CD4-positive, alpha-beta memory T cell (primary cell): ENCODE results near the gene AOPEP. TPM values are rescaled to one million over a fixed set of nuclear protein-coding genes. Genes with fewer than 3 reads are reported as not detected.

Source experiments
- CTCF ChIA-PET: fragments of 350-600 bp; sonication (Branson Sonifier 250); formaldehyde crosslinking; loops from one replicate; lab custom pipeline; 2021; ENCODE audit warnings: inconsistent platforms; ENCODE audit not compliant: partially characterized antibody; lab: Charles Lee
- POLR2A ChIA-PET: fragments of 350-600 bp; sonication (Branson Sonifier 250); formaldehyde crosslinking; loops from one replicate; lab custom pipeline; 2021; ENCODE audit not compliant: partially characterized antibody; lab: Charles Lee
- DNase-seq, 5 donors: peaks; one replicate each; pipeline versions ENCODE4 v3.0.0 to v3.0.0-alpha.2; 2020 to 2022; ENCODE audit warnings: mixed read lengths in 1 of 5
- H3K27ac ChIP-seq: one replicate; pipeline ENCODE4 v1.7.0; 2013; ENCODE audit warnings: low read depth, low read length
- H3K27me3 ChIP-seq: 2 replicates; pipeline ENCODE4 v1.7.0; 2013; ENCODE audit warnings: mild to moderate bottlenecking, low read length, moderate library complexity; ENCODE audit not compliant: insufficient read depth
- H3K36me3 ChIP-seq: 2 replicates; pipeline ENCODE4 v1.7.0; 2013; ENCODE audit warnings: mild to moderate bottlenecking, low read length, moderate library complexity; ENCODE audit not compliant: insufficient read depth
- H3K4me1 ChIP-seq: 2 replicates; pipeline ENCODE4 v1.7.0; 2013; ENCODE audit warnings: mild to moderate bottlenecking, low read length, moderate library complexity; ENCODE audit not compliant: insufficient read depth
- H3K4me3 ChIP-seq, 2 donors: one replicate each; pipeline ENCODE4 v1.7.0; 2013; ENCODE audit warnings: low read length in 2 of 2, mild to moderate bottlenecking in 1 of 2
- H3K9me3 ChIP-seq, 2 donors: one replicate each; pipeline ENCODE4 v1.7.0; 2013; ENCODE audit warnings: low read length in 2 of 2, control low read depth in 1 of 2; ENCODE audit not compliant: control insufficient read depth in 1 of 2
- H3K27ac Mint-ChIP-seq, 7 donors: one replicate each; pipeline ENCODE4 v1.8.0; 2020 to 2021; ENCODE audit warnings: mixed read lengths in 7 of 7, mild to moderate bottlenecking in 6 of 7, inconsistent platforms in 3 of 7, moderate library complexity in 3 of 7
- H3K27me3 Mint-ChIP-seq, 2 donors: one replicate each; pipeline ENCODE4 v1.8.0; 2020 to 2021; ENCODE audit warnings: mixed read lengths in 2 of 2
- H3K36me3 Mint-ChIP-seq, 2 donors: one replicate each; pipeline ENCODE4 v1.8.0; 2020 to 2021; ENCODE audit warnings: mixed read lengths in 2 of 2, inconsistent platforms in 1 of 2, mild to moderate bottlenecking in 1 of 2
- H3K4me1 Mint-ChIP-seq, 4 donors: one replicate each; pipeline ENCODE4 v1.8.0; 2020 to 2021; ENCODE audit warnings: mixed read lengths in 4 of 4, mild to moderate bottlenecking in 1 of 4
- H3K4me3 Mint-ChIP-seq, 8 donors: one replicate each; pipeline ENCODE4 v1.8.0; 2020 to 2021; ENCODE audit warnings: mixed read lengths in 8 of 8, mild to moderate bottlenecking in 7 of 8, moderate library complexity in 6 of 8, inconsistent platforms in 3 of 8
- H3K9me3 Mint-ChIP-seq, 8 donors: one replicate each; pipeline ENCODE4 v1.8.0; 2020 to 2021; ENCODE audit warnings: mixed read lengths in 8 of 8, mild to moderate bottlenecking in 5 of 8, inconsistent platforms in 3 of 8, moderate library complexity in 1 of 8
- intact Hi-C: fragments of 100-400 bp; cut with micrococcal nuclease; formaldehyde crosslinking; loops from one replicate; pipeline ENCODE4 v1.15.1; 2023
- polyA plus RNA-seq, 2 donors: library from polyadenylated mRNA; unstranded; fragments of 300-500 nt; fragmentation: Illumina TruSeq; gene quantifications; one replicate each; pipeline ENCODE4 v1.2.3, GENCODE V29; 2021
- total RNA-seq, 2 experiments: library from RNA; stranded (reverse); gene quantifications; one replicate each; pipeline ENCODE4 v1.2.3, GENCODE V29; 2021

AOPEP gene
- total and polyA plus RNA-seq, 4 experiments from 2014 or later: 3.1 to 11.7 (median 7.6) TPM

DNA sequence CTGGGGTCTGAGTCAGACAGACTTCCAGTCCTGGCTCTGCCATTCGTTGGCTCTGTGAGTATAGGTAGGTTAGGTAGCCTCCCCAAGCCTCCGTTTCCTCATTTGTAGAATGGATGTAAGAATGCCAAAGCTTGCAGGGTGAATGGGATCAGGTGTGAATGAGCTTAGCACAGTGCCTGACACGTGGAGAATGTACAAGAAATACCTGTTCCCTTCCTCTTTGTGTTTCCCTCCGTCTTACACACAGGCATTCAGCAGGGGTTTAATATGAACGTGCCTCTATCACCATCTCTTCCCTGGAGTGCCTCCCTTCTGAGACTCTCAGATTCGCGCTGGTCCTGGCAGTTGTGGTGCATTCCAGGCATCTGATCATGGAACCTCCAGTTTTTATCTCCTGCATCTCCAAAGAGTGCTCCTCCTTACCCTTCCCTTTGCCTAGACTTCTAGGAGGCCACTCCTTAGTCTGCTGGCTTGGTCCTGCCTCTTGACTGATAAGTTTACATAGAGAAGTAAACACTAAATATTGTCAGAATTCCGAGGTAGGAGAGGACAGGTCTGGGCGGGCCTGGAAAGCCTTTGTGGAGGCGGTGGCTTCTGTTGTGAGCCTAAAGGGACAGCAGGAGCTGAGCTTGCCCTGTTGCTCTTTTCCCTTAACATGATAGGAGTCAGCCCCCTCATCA, 199.4 kb downstream of the AOPEP start:
- Mint-ChIP-seq H3K27ac (no peak overlapping the region), H3K27me3 (no peaks in the 10 kb centered on the region), H3K36me3 (peaks cover 0 to 11% of the 10 kb centered on the region in 2 donors), H3K9me3 (no peaks in the 10 kb centered on the region), H3K4me3 (no peak overlapping the region), H3K4me1 (no peaks in the 10 kb centered on the region)
- H3K9me3 ChIP-seq: no peaks in the 10 kb centered on the region
- intact Hi-C loops: no loop called here
- DNase-seq: no peak
- ChIA-PET POLR2A (no interaction called here), CTCF (no interaction called here)
- no peaks in the 10 kb centered on the region for H3K36me3 ChIP-seq
- no peaks in the 10 kb centered on the region for H3K4me1 ChIP-seq
- no peak overlapping the region for H3K27ac ChIP-seq
- H3K4me3 ChIP-seq: no peak overlapping the region
- no peaks in the 10 kb centered on the region for H3K27me3 ChIP-seq

GRCh38 chr9:94926431-94926800, 199.9 kb downstream of the AOPEP start:
- H3K27me3 Mint-ChIP-seq: no peaks in the 10 kb centered on the region
- Histone ChIP-seq H3K4me1 (no peaks in the 10 kb centered on the region), H3K9me3 (no peaks in the 10 kb centered on the region), H3K27ac (no peak overlapping the region), H3K27me3 (no peaks in the 10 kb centered on the region), H3K4me3 (no peak overlapping the region), H3K36me3 (no peaks in the 10 kb centered on the region)
- no peak overlapping the region for H3K27ac Mint-ChIP-seq
- H3K4me1 Mint-ChIP-seq: no peaks in the 10 kb centered on the region
- CTCF ChIA-PET: no interaction called here
- H3K36me3 Mint-ChIP-seq: peaks cover 0 to 11% of the 10 kb centered on the region in 2 donors
- H3K9me3 Mint-ChIP-seq: no peaks in the 10 kb centered on the region
- intact Hi-C loops: no loop called here
- no peak overlapping the region for H3K4me3 Mint-ChIP-seq
- DNase-seq: no peak
- POLR2A ChIA-PET: no interaction called here

DNA sequence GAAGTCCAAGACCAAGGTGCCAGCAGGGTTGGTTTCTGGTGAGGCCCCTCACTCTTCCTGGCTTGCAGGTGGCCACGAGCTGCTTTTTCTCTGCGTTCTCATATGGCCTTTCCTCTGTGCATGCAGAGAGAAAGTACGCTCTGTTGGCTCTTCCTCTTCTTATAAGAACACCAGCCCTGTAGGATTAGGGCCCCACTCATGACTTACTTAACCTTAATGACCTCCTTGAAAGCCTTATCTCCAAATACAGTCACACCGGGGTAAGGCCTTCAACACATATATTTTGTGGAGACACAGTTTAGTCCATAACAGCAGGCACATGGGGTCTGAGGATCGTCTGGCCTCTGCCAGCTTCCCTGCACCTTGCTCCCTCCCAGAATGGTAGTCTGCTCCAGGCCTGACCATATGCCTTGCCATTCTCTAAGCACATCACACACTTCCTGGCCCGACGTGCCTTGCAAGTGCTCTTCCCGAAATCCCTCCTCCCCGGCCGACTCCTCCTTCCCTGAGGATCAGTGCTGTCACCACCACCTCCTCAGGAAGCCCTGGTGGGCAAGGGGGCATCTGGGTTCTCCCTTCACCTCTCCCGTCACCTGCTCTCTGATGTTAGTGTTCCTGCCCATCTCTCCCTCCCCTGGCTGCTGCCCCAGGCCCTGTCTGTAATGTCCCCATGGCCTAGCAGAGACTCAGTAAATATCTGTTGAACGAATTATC, 200.7 kb downstream of the AOPEP start:
- no peak for DNase-seq
- CTCF ChIA-PET: no interaction called here
- H3K9me3 Mint-ChIP-seq: no peaks in the 10 kb centered on the region

DNA sequence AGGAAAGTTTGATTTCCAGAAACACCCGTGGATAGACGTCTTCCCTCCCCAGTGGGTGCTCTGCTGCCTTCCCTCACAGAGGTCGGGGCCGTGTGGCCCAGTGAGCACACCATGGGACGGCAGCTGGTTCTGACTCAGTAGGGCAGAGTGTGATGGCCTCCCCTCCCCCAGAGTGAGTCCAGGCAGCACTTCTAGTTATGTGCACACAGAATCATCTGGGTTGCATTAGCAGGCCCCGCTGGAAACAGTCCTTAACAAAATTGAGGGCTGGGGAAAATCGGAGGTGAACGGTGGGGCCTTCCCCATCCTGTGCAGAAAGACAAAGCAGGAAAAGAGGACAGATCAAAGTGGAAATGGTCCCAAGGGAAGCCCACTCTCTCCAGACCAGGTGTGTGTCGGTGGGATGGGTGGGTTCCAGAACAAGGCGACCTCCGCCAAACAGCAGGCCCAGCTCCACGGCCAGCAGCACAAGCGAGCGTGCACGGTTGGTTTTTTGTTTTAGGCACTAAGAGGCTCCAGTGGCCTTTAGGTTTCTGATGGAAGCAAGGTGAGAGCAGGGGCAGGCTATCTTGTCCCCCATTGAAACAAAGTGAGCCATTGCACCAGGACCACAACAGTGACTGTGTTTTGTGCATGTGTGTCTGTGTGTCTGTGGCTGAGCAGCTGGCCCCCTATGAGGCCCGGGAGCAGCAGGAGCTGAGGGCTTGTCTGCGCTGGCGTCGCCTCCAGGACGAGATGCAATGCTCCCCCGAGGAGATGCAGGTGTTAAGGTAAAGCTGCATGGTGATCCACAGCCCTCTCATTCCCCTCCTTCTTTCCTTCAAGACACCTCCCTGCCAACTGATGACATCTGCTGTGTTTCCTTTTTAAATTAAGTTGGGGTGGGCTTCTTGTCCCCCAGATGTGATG, 201.5 kb downstream of the AOPEP start:
- no peaks in the 10 kb centered on the region for H3K36me3 ChIP-seq
- no peaks in the 10 kb centered on the region for H3K4me1 Mint-ChIP-seq
- H3K4me3 ChIP-seq: no peak overlapping the region
- peak overlapping the region in 1 of 7 donors; percentile 74 for H3K27ac Mint-ChIP-seq
- ChIA-PET POLR2A (no interaction called here), CTCF (no interaction called here)
- no peaks in the 10 kb centered on the region for H3K9me3 Mint-ChIP-seq
- H3K9me3 ChIP-seq: no peaks in the 10 kb centered on the region
- H3K27me3 ChIP-seq: no peaks in the 10 kb centered on the region
- H3K4me3 Mint-ChIP-seq: no peak overlapping the region
- intact Hi-C loops: no loop called here
- peaks cover 0 to 14% of the 10 kb centered on the region in 2 donors for H3K36me3 Mint-ChIP-seq
- no peaks in the 10 kb centered on the region for H3K27me3 Mint-ChIP-seq
- no peaks in the 10 kb centered on the region for H3K4me1 ChIP-seq
- no peak overlapping the region for H3K27ac ChIP-seq
- DNase-seq: no peak

More for the DNA sequence above, 200.7 kb downstream of the AOPEP start:
- peaks cover 0 to 14% of the 10 kb centered on the region in 2 donors for H3K36me3 Mint-ChIP-seq
- no peaks in the 10 kb centered on the region for H3K27me3 ChIP-seq
- no peaks in the 10 kb centered on the region for H3K4me1 Mint-ChIP-seq
- no peaks in the 10 kb centered on the region for H3K36me3 ChIP-seq
- POLR2A ChIA-PET: no interaction called here
- no peak overlapping the region for H3K4me3 ChIP-seq
- H3K4me1 ChIP-seq: no peaks in the 10 kb centered on the region
- intact Hi-C loops: no loop called here
- H3K27ac Mint-ChIP-seq: peak overlapping the region in 1 of 7 donors; percentile 74
- no peaks in the 10 kb centered on the region for H3K27me3 Mint-ChIP-seq
- H3K4me3 Mint-ChIP-seq: no peak overlapping the region
- no peak overlapping the region for H3K27ac ChIP-seq
- no peaks in the 10 kb centered on the region for H3K9me3 ChIP-seq

DNA sequence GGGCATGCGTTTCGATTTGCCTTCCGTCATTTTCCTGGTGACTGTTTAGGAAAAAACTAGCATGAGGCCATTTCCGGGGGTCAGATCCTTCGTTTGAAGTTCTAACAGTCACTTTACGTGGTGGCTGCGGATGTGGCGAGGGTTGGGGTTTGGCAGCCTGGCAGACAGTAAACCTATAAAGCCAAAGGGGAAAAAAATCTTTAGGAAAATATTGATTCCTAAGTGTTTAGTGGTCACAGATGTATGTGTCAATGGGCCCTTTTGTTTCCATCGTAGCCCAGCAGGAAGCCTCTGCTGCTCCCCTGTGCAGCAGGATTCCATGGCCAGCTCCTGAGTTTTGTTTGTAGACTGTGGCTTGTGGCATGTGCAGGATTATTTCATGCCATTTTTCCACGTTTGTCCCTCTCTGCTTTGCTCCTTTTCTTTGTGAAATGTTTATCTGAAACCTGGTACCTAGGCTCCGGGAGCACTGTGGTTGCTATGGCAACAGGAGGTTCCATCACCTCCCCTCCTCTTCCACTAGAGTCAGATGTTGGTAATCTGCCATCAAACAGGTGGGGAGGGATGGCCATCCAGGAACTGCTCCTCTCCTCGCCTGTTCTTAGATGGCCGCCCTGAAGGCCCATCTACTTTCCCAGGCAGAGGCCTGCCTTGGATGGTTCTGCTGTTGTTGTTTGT, 202.3 kb downstream of the AOPEP start:
- intact Hi-C loops: no loop called here
- H3K36me3 ChIP-seq: no peaks in the 10 kb centered on the region
- H3K4me1 ChIP-seq: no peaks in the 10 kb centered on the region
- Mint-ChIP-seq H3K36me3 (peaks cover 0 to 14% of the 10 kb centered on the region in 2 donors), H3K27me3 (no peaks in the 10 kb centered on the region), H3K9me3 (no peaks in the 10 kb centered on the region), H3K4me1 (no peaks in the 10 kb centered on the region), H3K4me3 (no peak overlapping the region), H3K27ac (no peak overlapping the region)
- no peak for DNase-seq
- H3K27ac ChIP-seq: no peak overlapping the region
- no peak overlapping the region for H3K4me3 ChIP-seq
- no peaks in the 10 kb centered on the region for H3K9me3 ChIP-seq
- no peaks in the 10 kb centered on the region for H3K27me3 ChIP-seq
- CTCF ChIA-PET: no interaction called here
- POLR2A ChIA-PET: no interaction called here

- Histone ChIP-seq H3K4me1 (no peaks in the 10 kb centered on the region), H3K4me3 (no peak overlapping the region), H3K27me3 (no peaks in the 10 kb centered on the region), H3K36me3 (no peaks in the 10 kb centered on the region), H3K27ac (no peak overlapping the region), H3K9me3 (no peaks in the 10 kb centered on the region)
- Mint-ChIP-seq H3K36me3 (peaks cover 0 to 11% of the 10 kb centered on the region in 2 donors), H3K9me3 (no peaks in the 10 kb centered on the region), H3K27me3 (no peaks in the 10 kb centered on the region), H3K4me3 (no peak overlapping the region), H3K27ac (no peak overlapping the region), H3K4me1 (no peaks in the 10 kb centered on the region)
- CTCF ChIA-PET: no interaction called here
- DNase-seq: no peak
- intact Hi-C loops: no loop called here
- POLR2A ChIA-PET: no interaction called here
These were observed 202.9 kb downstream of the AOPEP start for GRCh38 chr9:94929369-94929756.
